Peyer's patch (tissue), 4 donors: ENCODE data around the gene CABP4. TPM values are rescaled to one million over a fixed set of nuclear protein-coding genes. Genes with fewer than 3 reads are reported as not detected.
A peak's percentile ranks its signal among the peaks of the same experiment; 100 is the strongest.

Experiments
- DNase-seq, 3 donors: peaks; one replicate each; pipeline ENCODE4 v3.0.0-alpha.2; 2017 to 2019
- H3K27ac ChIP-seq, 4 donors: fragments of 200-600 bp; sonication (generic); one replicate each; pipeline ENCODE4 v1.5.1; 2016 to 2019
- H3K27me3 ChIP-seq, 2 donors: fragments of 200-600 bp; sonication (generic); one replicate each; pipeline ENCODE4 v1.5.1; 2019
- H3K36me3 ChIP-seq, 3 donors: fragments of 200-600 bp; sonication (generic); one replicate each; pipeline ENCODE4 v1.5.1; 2016 to 2019
- H3K4me1 ChIP-seq, 4 donors: fragments of 200-600 bp; sonication (generic); one replicate each; pipeline ENCODE4 v1.5.1; 2016 to 2019
- H3K4me3 ChIP-seq, 4 donors: fragments of 200-600 bp; sonication (generic); 1 replicate in 3 of 4; 2 replicates in 1 of 4; pipeline ENCODE4 v1.5.1; 2016 to 2019; ENCODE audit warnings: mild to moderate bottlenecking in 1 of 4
- H3K9me3 ChIP-seq, 4 donors: fragments of 200-600 bp; sonication (generic); one replicate each; pipeline ENCODE4 v1.5.1; 2016 to 2019; ENCODE audit warnings: mild to moderate bottlenecking in 1 of 4
- POLR2A ChIP-seq, 2 donors: fragments of 450-650 bp; IDR thresholded peaks; one replicate each; pipeline ENCODE4 v1.5.1; 2017; ENCODE audit warnings: antibody characterized with exemption in 2 of 2, mild to moderate bottlenecking in 2 of 2, moderate library complexity in 2 of 2
- total RNA-seq, 4 donors: library from RNA; depleted of rRNA; stranded (reverse); fragments of >200 nt; gene quantifications; one replicate each; pipeline ENCODE4 v1.1.0, GENCODE V29; 2016
- TF ChIP-seq, protein P1 (sequence below), 6 experiments: fragments of 450-650 bp in 4 of 6; fragments of 200-600 bp in 2 of 6; sonication (generic) in 1 of 6; IDR thresholded peaks; one replicate each; pipeline ENCODE4 v1.5.1; 2017 to 2019; ENCODE audit warnings: antibody characterized with exemption in 6 of 6, mild to moderate bottlenecking in 3 of 6, moderate library complexity in 1 of 6

The CABP4 gene
- total RNA-seq, 4 donors from 2014 or later = 0.85 to 3.3 (median 0.94) TPM; not detected in 1

DNA sequence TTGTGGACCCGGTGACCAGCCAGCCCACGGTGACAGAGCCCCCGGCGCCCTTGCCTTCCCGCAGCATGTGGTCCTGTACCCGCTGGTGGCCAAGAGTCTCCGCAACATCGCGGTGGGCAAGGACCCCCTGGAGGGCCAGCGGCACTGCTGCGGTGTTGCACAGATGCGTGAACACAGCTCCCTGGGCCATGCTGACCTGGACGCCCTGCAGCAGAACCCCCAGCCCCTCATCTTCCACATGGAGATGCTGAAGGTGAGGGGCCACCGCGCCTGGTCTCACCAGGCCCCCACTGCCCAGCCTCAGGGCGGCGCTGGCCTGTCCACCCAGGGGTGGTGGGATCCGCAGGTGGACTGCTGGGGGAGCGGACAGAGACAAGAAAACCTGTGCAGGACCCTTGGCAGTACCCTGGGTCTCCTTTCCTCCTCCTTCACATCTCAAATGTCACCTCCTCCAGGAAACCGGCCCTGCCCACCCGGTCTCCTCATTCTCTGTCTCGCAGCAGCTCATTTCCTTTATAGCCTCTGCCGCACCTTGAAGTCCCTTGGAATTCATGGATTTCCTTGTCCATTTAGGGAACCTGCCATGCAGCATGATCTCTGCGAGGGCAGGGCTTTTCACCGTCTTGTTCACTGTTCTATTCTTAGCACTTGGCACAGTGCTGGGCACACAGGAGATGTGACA is 34.2 kb downstream of the CABP4 start:
- TF ChIP-seq POLR2A (IDR thresholded peaks at IDR 0.05) = no peak
- TF ChIP-seq, protein P1, sequence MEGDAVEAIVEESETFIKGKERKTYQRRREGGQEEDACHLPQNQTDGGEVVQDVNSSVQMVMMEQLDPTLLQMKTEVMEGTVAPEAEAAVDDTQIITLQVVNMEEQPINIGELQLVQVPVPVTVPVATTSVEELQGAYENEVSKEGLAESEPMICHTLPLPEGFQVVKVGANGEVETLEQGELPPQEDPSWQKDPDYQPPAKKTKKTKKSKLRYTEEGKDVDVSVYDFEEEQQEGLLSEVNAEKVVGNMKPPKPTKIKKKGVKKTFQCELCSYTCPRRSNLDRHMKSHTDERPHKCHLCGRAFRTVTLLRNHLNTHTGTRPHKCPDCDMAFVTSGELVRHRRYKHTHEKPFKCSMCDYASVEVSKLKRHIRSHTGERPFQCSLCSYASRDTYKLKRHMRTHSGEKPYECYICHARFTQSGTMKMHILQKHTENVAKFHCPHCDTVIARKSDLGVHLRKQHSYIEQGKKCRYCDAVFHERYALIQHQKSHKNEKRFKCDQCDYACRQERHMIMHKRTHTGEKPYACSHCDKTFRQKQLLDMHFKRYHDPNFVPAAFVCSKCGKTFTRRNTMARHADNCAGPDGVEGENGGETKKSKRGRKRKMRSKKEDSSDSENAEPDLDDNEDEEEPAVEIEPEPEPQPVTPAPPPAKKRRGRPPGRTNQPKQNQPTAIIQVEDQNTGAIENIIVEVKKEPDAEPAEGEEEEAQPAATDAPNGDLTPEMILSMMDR (IDR thresholded peaks at IDR 0.05) = no peak
- H3K36me3 ChIP-seq = peaks cover 0 to 67% (median 0%) of the 10 kb centered on the region in 3 donors
- peak overlapping the region in 1 of 4 donors; percentile 17 for H3K27ac ChIP-seq
- DNase-seq = no peak
- no peak overlapping the region for H3K4me3 ChIP-seq
- H3K27me3 ChIP-seq = no peaks in the 10 kb centered on the region
- H3K9me3 ChIP-seq = no peaks in the 10 kb centered on the region
- H3K4me1 ChIP-seq = peaks cover 0 to 22% (median 17%) of the 10 kb centered on the region in 4 donors

DNA sequence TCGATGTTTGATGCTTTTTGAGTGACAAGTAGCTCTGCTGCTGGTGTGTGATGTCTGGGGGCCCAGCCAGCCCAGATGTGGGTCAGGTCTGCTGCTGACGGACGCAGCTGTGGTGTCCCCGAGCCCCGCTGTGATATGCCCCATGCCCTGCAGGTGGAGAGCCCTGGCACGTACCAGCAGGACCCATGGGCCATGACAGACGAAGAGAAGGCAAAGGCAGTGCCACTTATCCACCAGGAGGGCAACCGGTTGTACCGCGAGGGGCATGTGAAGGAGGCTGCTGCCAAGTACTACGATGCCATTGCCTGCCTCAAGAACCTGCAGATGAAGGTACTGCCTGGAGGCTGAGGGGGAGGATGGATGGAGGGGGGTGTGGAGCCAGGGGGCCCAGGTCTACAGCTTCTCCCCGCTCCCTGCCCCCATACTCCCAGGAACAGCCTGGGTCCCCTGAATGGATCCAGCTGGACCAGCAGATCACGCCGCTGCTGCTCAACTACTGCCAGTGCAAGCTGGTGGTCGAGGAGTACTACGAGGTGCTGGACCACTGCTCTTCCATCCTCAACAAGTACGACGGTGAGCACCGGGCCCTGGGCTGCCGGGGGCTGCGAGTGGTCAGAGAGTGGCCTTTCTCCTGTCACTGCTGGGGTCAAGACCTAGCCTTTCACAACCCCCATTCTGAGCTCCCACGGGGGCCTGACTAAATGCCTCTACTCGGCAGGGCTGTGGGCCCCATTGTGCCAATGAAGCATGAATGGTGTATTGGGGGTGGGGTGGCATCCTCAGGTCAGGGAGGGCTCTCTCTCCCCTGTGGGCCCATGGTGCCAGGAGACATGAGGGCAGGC is 35.0 kb downstream of the CABP4 start:
- no peaks in the 10 kb centered on the region for H3K27me3 ChIP-seq
- no peak for TF ChIP-seq POLR2A (IDR thresholded peaks at IDR 0.05)
- TF ChIP-seq, protein P1 (IDR thresholded peaks at IDR 0.05) = no peak
- H3K36me3 ChIP-seq = peaks cover 0 to 73% (median 0%) of the 10 kb centered on the region in 3 donors
- no peaks in the 10 kb centered on the region for H3K9me3 ChIP-seq
- no peak overlapping the region for H3K4me3 ChIP-seq
- no peak for DNase-seq
- H3K4me1 ChIP-seq = peaks cover 0 to 16% (median 13%) of the 10 kb centered on the region in 4 donors
- no peak overlapping the region for H3K27ac ChIP-seq

DNA sequence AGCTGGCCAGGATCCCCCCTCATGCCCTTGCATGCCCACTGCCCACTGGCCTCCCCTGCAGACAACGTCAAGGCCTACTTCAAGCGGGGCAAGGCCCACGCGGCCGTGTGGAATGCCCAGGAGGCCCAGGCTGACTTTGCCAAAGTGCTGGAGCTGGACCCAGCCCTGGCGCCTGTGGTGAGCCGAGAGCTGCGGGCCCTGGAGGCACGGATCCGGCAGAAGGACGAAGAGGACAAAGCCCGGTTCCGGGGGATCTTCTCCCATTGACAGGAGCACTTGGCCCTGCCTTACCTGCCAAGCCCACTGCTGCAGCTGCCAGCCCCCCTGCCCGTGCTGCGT is 35.5 kb downstream of the CABP4 start:
- TF ChIP-seq POLR2A (IDR thresholded peaks at IDR 0.05) = no peak
- TF ChIP-seq, protein P1 (IDR thresholded peaks at IDR 0.05) = no peak
- Histone ChIP-seq H3K27ac (no peak overlapping the region), H3K27me3 (no peaks in the 10 kb centered on the region), H3K36me3 (peaks cover 0 to 78% (median 0%) of the 10 kb centered on the region in 3 donors), H3K9me3 (no peaks in the 10 kb centered on the region), H3K4me3 (no peak overlapping the region), H3K4me1 (peaks cover 0 to 13% (median 8%) of the 10 kb centered on the region in 4 donors)
- DNase-seq = no peak

DNA sequence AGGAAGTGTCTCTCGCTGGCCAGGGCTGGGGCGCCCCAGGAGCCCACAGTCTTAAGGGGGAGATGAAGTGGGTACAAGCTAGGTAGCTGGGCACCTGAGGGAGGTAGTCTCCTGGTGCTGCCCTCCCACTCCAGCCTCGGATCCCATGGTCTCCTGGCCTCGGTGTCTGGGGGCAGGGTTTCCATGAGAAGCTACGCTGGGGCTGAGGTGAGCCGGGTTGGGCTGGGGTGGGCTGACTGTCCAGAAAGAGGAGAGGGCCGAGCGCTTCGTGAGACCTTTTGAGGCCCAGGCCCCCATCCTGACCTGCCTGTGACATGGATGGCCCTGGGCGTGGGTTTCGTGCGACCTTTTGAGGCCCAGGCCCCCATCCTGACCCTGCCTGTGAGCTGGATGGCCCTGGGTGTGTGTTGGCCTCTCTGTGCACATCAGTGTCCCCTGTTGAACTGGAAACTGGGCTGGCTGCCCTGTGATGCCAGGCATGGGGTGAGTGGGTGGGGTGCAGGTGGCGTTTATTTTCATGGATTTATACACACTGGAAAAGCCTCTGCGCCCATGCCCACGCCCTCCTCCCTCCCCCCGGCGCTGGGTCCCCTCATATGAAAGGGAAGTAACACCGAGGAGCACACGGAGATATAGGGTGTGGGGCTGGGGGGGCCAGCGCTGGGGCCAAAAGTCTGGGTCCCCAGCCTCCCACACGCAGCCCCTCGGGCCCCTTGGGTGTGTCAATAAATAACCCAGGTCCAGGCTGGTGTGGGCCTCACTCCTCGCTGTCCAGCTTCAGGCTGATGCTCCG is 36.3 kb downstream of the CABP4 start:
- peaks cover 0 to 10% (median 3%) of the 10 kb centered on the region in 4 donors for H3K4me1 ChIP-seq
- no peak overlapping the region for H3K4me3 ChIP-seq
- H3K27me3 ChIP-seq = no peaks in the 10 kb centered on the region
- no peak overlapping the region for H3K27ac ChIP-seq
- no peak for DNase-seq
- TF ChIP-seq, protein P1 (IDR thresholded peaks at IDR 0.05) = no peak
- TF ChIP-seq POLR2A (IDR thresholded peaks at IDR 0.05) = no peak
- H3K9me3 ChIP-seq = no peaks in the 10 kb centered on the region
- peaks cover 0 to 86% (median 0%) of the 10 kb centered on the region in 3 donors for H3K36me3 ChIP-seq

DNA sequence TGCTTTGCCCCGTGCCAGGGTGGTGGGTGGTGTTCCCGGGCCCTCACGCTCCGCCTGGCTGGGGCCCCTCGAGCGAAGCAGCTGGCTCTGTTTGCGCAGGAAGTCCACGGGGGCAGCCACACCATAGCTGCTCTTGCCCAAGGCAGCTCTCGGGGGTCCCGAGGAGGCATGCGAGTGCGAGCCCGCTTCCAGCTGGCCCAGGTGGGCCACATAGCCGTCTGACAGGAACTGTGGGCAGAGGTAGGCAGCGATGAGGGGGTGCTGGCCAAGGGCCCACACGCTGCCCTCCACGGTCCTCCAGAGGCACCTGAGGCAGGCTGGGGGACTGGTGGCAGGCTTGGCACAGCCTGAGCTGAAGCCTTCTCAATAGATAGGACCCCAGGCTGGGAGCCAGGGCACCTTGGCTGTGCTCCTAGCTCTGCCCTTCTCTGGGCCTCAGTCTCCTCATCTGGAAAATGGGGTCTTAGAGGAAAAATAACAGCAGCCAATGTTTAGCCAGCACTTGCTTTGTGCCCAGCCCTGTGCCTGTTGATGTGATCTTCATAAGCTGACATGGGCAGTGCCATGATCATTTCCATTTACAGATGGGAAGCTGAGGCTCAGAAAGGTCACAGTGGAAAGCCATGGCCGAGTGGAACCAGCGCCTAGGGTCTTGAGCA is 37.0 kb downstream of the CABP4 start:
- peaks cover 0 to 89% (median 0%) of the 10 kb centered on the region in 3 donors for H3K36me3 ChIP-seq
- no peak for DNase-seq

More for the DNA sequence above, 37.0 kb downstream of the CABP4 start:
- H3K9me3 ChIP-seq = no peaks in the 10 kb centered on the region
- no peak overlapping the region for H3K4me3 ChIP-seq
- no peak overlapping the region for H3K27ac ChIP-seq
- TF ChIP-seq POLR2A (IDR thresholded peaks at IDR 0.05) = no peak
- TF ChIP-seq, protein P1 (IDR thresholded peaks at IDR 0.05) = no peak
- no peaks in the 10 kb centered on the region for H3K27me3 ChIP-seq
- H3K4me1 ChIP-seq = peaks cover 0 to 3% (median 0%) of the 10 kb centered on the region in 4 donors
